ENCODE data around the gene CLIP3. TPM values are rescaled to one million over a fixed set of nuclear protein-coding genes. Genes with fewer than 3 reads are reported as not detected.
"Not testable (repeated sequence)": the region's sequence is repeated elsewhere in the genome, so short reads cannot be mapped to it uniquely, and the experiment has no call there.

Gene CLIP3
- total RNA-seq, 4 donors from 2014 or later, result 2.2 to 3.0 (median 2.7) TPM

GRCh38 chr19:36072081-36072480 lies 39.4 kb upstream of the CLIP3 start:
- TF ChIP-seq CTCF (IDR thresholded peaks at IDR 0.05) (no peak), EP300 (IDR thresholded peaks at IDR 0.05) (no peak), POLR2AphosphoS5 (IDR thresholded peaks at IDR 0.05) (no peak), POLR2A (IDR thresholded peaks at IDR 0.05) (no peak)
- Histone ChIP-seq H3K4me1 (peaks cover 8% of the 10 kb centered on the region), H3K27ac (no peak overlapping the region), H3K9me3 (no peaks in the 10 kb centered on the region), H3K36me3 (no peaks in the 10 kb centered on the region), H3K27me3 (no peaks in the 10 kb centered on the region), H3K4me3 (no peak overlapping the region)
- DNase-seq (ENCODE audit: low spot score in 2 of 2), result no peak
- 96% methylated on average over 8 of the region's 8 CpGs for WGBS

- H3K4me3 ChIP-seq; H3K9me3 ChIP-seq; H3K4me1 ChIP-seq; H3K27ac ChIP-seq; H3K27me3 ChIP-seq; H3K36me3 ChIP-seq; DNase-seq (ENCODE audit: low spot score in 2 of 2): not testable (repeated sequence)
- WGBS, result 93% methylated on average over 6 of the region's 57 CpGs
These were observed 36.3 kb upstream of the CLIP3 start for GRCh38 chr19:36068810-36069499.

DNA sequence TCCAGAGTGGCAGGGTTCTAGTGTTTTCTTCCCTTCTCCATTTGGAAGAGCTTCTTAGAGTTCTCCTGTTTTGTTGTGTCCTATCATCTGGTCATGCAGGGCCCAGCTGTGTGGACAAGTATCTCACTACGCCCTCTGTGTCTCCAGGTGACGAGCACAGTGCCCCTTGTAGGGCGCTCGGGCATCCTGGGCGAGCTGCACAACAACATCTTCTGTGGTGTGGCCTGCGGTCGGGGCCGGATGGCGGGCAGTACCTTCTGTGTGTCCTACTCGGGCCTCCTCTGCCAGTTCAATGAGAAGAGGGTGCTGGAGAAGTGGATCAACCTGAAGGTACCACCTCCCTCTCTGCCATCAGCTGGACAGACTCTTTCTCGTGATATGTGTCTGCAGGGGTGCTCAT lies 35.0 kb upstream of the CLIP3 start:
- H3K9me3 ChIP-seq, result no peaks in the 10 kb centered on the region
- H3K4me1 ChIP-seq, result peaks cover 8% of the 10 kb centered on the region
- H3K27me3 ChIP-seq, result no peaks in the 10 kb centered on the region
- H3K4me3 ChIP-seq, result no peak overlapping the region
- H3K36me3 ChIP-seq, result no peaks in the 10 kb centered on the region
- no peak for TF ChIP-seq EP300 (IDR thresholded peaks at IDR 0.05)
- TF ChIP-seq POLR2AphosphoS5 (IDR thresholded peaks at IDR 0.05), result no peak
- TF ChIP-seq POLR2A (IDR thresholded peaks at IDR 0.05), result no peak
- TF ChIP-seq CTCF (IDR thresholded peaks at IDR 0.05), result no peak
- DNase-seq (ENCODE audit: low spot score in 2 of 2), result no peak
- WGBS, result 97% methylated on average over 11 of the region's 11 CpGs
- H3K27ac ChIP-seq, result no peak overlapping the region

GRCh38 chr19:36064826-36065225 lies 32.2 kb upstream of the CLIP3 start:
- DNase-seq (ENCODE audit: low spot score in 2 of 2), result no peak
- Histone ChIP-seq H3K4me3 (no peak overlapping the region), H3K36me3 (no peaks in the 10 kb centered on the region), H3K4me1 (no peaks in the 10 kb centered on the region), H3K27me3 (no peaks in the 10 kb centered on the region), H3K27ac (no peak overlapping the region), H3K9me3 (no peaks in the 10 kb centered on the region)
- TF ChIP-seq CTCF (IDR thresholded peaks at IDR 0.05) (no peak), EP300 (IDR thresholded peaks at IDR 0.05) (no peak), POLR2A (IDR thresholded peaks at IDR 0.05) (no peak), POLR2AphosphoS5 (IDR thresholded peaks at IDR 0.05) (no peak)
- WGBS, result 95% methylated on average over 8 of the region's 8 CpGs

DNA sequence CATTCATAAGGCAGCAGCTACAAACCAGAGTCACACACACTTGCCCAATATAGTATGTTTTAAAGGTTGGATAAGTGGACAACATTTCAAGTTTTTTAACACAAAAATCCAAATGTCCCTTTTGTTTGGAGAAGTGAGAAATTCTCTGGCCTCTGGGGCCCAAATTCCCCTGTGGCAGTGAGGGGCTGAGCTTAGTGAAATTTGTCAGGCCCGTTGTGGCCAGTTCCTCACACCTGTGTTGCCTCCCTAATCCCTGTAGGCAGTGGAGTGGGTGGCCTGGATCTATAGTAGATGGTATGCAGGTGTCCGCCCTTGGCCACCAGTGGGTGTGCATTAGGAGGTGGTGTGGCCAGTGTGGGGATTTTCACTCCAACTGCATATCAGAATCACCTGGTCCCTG lies 28.7 kb upstream of the CLIP3 start:
- H3K4me3 ChIP-seq, result no peak overlapping the region
- 100% methylated on average over 2 of the region's 2 CpGs for WGBS
- no peaks in the 10 kb centered on the region for H3K36me3 ChIP-seq
- TF ChIP-seq POLR2AphosphoS5 (IDR thresholded peaks at IDR 0.05), result no peak
- no peak for TF ChIP-seq CTCF (IDR thresholded peaks at IDR 0.05)
- TF ChIP-seq POLR2A (IDR thresholded peaks at IDR 0.05), result no peak
- no peak for TF ChIP-seq EP300 (IDR thresholded peaks at IDR 0.05)
- H3K4me1 ChIP-seq, result peaks cover 5% of the 10 kb centered on the region
- H3K27ac ChIP-seq, result no peak overlapping the region
- H3K27me3 ChIP-seq, result no peaks in the 10 kb centered on the region
- H3K9me3 ChIP-seq, result no peaks in the 10 kb centered on the region
- no peak for DNase-seq (ENCODE audit: low spot score in 2 of 2)

DNA sequence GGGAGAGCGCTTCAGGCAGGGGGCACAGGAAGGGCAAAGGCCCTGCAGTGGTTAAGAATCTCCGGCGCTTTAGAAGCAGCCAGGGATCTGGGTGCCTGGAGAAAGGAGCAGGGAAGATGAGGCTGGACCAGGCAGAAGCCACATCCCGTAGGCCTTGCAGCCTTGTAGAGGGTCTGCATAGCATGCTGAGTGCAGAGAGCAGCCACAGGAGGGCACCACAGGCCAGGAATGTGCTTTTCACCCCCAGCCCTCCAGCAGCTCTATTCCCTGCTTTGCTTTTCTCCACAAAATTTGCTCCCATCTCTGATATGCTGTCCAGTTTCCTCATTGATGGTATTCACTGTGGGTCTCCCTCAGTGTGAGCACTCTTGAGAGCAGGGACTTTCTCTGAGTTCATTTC lies 27.8 kb upstream of the CLIP3 start:
- no peaks in the 10 kb centered on the region for H3K36me3 ChIP-seq
- H3K27ac ChIP-seq, result no peak overlapping the region
- H3K9me3 ChIP-seq, result no peaks in the 10 kb centered on the region
- 75% methylated on average over 4 of the region's 4 CpGs for WGBS
- no peak overlapping the region for H3K4me3 ChIP-seq
- TF ChIP-seq POLR2AphosphoS5 (IDR thresholded peaks at IDR 0.05) (no peak), CTCF (IDR thresholded peaks at IDR 0.05) (peak in 1 of 2 donors; percentile 30)
- DNase-seq (ENCODE audit: low spot score in 2 of 2), result no peak
- H3K4me1 ChIP-seq, result peaks cover 11% of the 10 kb centered on the region
- H3K27me3 ChIP-seq, result no peaks in the 10 kb centered on the region

Measured in suprapubic skin (tissue), 4 donors.